Neural progenitor cell (in vitro differentiated cells): ENCODE measurements around the gene SNAPIN.

ENCODE experiments used
- CTCF ChIP-seq: fragments of 200-600 bp; sonication (generic); IDR thresholded peaks from 2 replicates; pipeline ENCODE4 v1.5.1; 2017; ENCODE audit warnings: antibody characterized with exemption, mild to moderate bottlenecking
- EZH2 ChIP-seq: fragments of 200-600 bp; sonication (generic); IDR thresholded peaks from 2 replicates; pipeline ENCODE4 v1.6.1; 2017; ENCODE audit warnings: antibody characterized with exemption, mild to moderate bottlenecking, moderate library complexity
- EZH2phosphoT487 ChIP-seq: fragments of 200-600 bp; sonication (generic); IDR thresholded peaks from 2 replicates; pipeline ENCODE4 v1.6.1; 2017; ENCODE audit warnings: antibody characterized with exemption

- TF ChIP-seq EZH2phosphoT487 (no peak), CTCF (no peak), EZH2 (no peak)
Measured at GRCh38 chr1:153652805-153653500, 5.5 kb upstream of the SNAPIN start.
